ENCODE data around the gene VMP1. TPM values are rescaled to one million over a fixed set of nuclear protein-coding genes. Genes with fewer than 3 reads are reported as not detected.

VMP1 gene
- total RNA-seq, 1 experiment from 2014 or later, result 107 TPM

DNA sequence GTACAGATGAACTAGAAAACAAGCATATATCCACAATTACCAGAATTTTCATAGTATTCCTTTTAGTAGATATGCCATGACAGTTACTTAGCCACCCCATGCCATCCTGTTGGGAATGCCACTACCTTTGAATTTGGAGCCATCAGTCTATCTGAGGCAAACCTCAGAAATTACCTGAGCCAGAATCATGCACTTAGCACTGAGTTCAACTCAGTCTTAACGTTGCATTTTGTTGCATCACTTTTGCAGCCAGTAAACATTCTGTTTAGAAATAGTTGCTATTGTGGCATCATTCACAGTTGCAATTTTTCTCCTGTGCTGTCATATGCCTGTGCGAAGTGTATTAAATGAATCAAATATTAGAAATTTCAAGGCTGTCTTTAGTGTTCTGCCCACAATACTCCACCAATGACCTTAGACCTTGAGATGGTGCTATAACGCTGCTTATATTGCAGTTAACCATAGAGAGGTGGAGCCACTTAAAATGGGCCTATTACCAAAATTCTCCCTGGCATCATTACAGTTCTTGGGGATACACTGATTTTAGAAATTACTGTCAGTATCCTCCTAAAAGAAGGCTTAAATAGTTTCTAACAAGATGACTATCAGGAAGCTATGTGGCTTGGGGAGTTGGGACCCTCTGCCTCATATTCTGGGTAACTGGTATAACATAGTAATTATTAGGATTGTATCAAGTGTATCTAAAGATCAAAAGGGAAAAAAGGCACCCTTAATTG lies 11.3 kb upstream of the VMP1 start:
- DNase-seq (ENCODE audit: low spot score), result peak; percentile 16
- H3K27ac ChIP-seq (ENCODE audit: low read depth, low read length, poor library complexity, severe bottlenecking), result peak overlapping the region; percentile 66
- intact Hi-C loops (cut with micrococcal nuclease; ENCODE audit: unreplicated experiment), result no loop called here
- H3K36me3 ChIP-seq (ENCODE audit: insufficient read depth, low read length, poor library complexity, severe bottlenecking), result peaks cover 89% of the 10 kb centered on the region
- ChIA-PET POLR2A (ENCODE audit: low non-redundant PET) (no interaction called here), CTCF (interaction anchor here (0.6 kb wide), 1 partner anchor 136 kb away, joined by 3 read pairs; no protein-coding TSS in a partner anchor)
- no TSS peak for BruUV-seq (replicated peaks)
- peaks cover 5% of the 10 kb centered on the region for H3K4me1 ChIP-seq (ENCODE audit: insufficient read depth, low read length, poor library complexity, severe bottlenecking)
- H3K27me3 ChIP-seq (replicated peaks; ENCODE audit: insufficient read depth, low read depth, low read length, poor library complexity), result no peaks in the 10 kb centered on the region
- H3K9me3 ChIP-seq (ENCODE audit: low read depth, low read length, poor library complexity, severe bottlenecking), result no peaks in the 10 kb centered on the region
- no peak overlapping the region for H3K4me3 ChIP-seq (ENCODE audit: low read depth, low read length, poor library complexity, severe bottlenecking)
- no peak for TF ChIP-seq CTCF (conservative IDR thresholded peaks at IDR 0.05; ENCODE audit: low read depth, low read length)
- no peak for TF ChIP-seq EZH2 (IDR thresholded peaks at IDR 0.05; ENCODE audit: borderline replicate concordance, low read depth, low read length, poor library complexity, severe bottlenecking)

DNA sequence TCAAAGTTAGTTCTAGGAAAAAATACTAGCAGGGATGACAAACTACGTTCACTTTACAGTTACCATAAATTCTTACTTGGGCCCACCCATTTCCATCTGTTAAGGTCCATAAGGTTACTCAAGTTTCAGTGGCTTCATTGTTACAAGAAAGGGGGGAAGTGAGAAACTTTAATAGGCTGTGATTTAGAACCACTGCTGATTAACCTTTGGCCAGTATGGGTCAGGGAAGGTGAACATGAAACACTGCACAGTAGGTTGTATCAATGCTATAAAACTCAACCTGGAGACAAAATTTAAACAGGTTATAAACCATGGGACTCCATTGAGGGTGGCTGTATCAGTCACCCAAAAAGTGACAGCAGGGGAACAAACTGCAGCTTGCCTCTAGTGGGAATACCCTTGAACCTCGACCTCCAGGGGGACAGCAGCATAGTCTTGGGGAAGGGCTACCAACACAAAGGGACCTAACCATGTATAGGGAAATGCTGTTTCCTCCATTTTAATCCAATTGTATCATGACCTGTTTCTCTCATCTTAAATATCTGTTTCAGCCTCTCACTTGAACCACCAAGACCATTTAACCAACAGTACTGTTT lies 10.7 kb upstream of the VMP1 start:
- no peaks in the 10 kb centered on the region for H3K9me3 ChIP-seq (ENCODE audit: low read depth, low read length, poor library complexity, severe bottlenecking)
- peak overlapping the region; percentile 66 for H3K27ac ChIP-seq (ENCODE audit: low read depth, low read length, poor library complexity, severe bottlenecking)
- TF ChIP-seq CTCF (conservative IDR thresholded peaks at IDR 0.05; ENCODE audit: low read depth, low read length) (no peak), EZH2 (IDR thresholded peaks at IDR 0.05; ENCODE audit: borderline replicate concordance, low read depth, low read length, poor library complexity, severe bottlenecking) (no peak)
- intact Hi-C loops (cut with micrococcal nuclease; ENCODE audit: unreplicated experiment), result no loop called here
- no peak for DNase-seq (ENCODE audit: low spot score)
- ChIA-PET CTCF (interaction anchor here (0.6 kb wide), 1 partner anchor 137 kb away, joined by 3 read pairs; no protein-coding TSS in a partner anchor), POLR2A (ENCODE audit: low non-redundant PET) (no interaction called here)
- H3K4me1 ChIP-seq (ENCODE audit: insufficient read depth, low read length, poor library complexity, severe bottlenecking), result peaks cover 5% of the 10 kb centered on the region
- H3K36me3 ChIP-seq (ENCODE audit: insufficient read depth, low read length, poor library complexity, severe bottlenecking), result peaks cover 89% of the 10 kb centered on the region
- no peaks in the 10 kb centered on the region for H3K27me3 ChIP-seq (replicated peaks; ENCODE audit: insufficient read depth, low read depth, low read length, poor library complexity)
- no TSS peak for BruUV-seq (replicated peaks)
- H3K4me3 ChIP-seq (ENCODE audit: low read depth, low read length, poor library complexity, severe bottlenecking), result no peak overlapping the region

DNA sequence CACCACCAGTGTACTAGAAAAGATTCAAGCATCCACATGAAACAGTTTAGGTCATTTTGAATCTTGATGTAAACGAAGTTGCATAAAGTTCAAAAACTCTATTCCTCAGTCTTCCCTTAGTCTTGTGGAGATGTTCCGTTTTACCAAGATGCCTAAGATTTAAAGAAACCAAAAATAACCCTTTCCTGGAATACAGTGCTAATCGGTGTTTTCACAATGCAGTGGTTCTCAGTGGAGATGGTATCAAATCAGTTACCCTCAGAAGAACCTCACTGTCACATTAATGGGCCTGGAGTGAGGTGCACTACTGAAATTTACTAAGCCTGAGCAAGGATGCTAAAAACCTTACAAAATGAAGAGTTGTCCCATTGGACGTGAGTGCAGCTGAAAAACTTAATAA lies 9.3 kb upstream of the VMP1 start:
- CTCF ChIA-PET, result no interaction called here
- H3K9me3 ChIP-seq (ENCODE audit: low read depth, low read length, poor library complexity, severe bottlenecking), result no peaks in the 10 kb centered on the region
- intact Hi-C loops (cut with micrococcal nuclease; ENCODE audit: unreplicated experiment), result no loop called here
- POLR2A ChIA-PET (ENCODE audit: low non-redundant PET), result no interaction called here
- no peak overlapping the region for H3K27ac ChIP-seq (ENCODE audit: low read depth, low read length, poor library complexity, severe bottlenecking)
- H3K36me3 ChIP-seq (ENCODE audit: insufficient read depth, low read length, poor library complexity, severe bottlenecking), result peaks cover 79% of the 10 kb centered on the region
- no peak overlapping the region for H3K4me3 ChIP-seq (ENCODE audit: low read depth, low read length, poor library complexity, severe bottlenecking)
- H3K4me1 ChIP-seq (ENCODE audit: insufficient read depth, low read length, poor library complexity, severe bottlenecking), result peaks cover 5% of the 10 kb centered on the region
- no peak for DNase-seq (ENCODE audit: low spot score)
- no TSS peak for BruUV-seq (replicated peaks)
- no peaks in the 10 kb centered on the region for H3K27me3 ChIP-seq (replicated peaks; ENCODE audit: insufficient read depth, low read depth, low read length, poor library complexity)
- TF ChIP-seq CTCF (conservative IDR thresholded peaks at IDR 0.05; ENCODE audit: low read depth, low read length), result no peak
- TF ChIP-seq EZH2 (IDR thresholded peaks at IDR 0.05; ENCODE audit: borderline replicate concordance, low read depth, low read length, poor library complexity, severe bottlenecking), result no peak

Measured in A673 (cell line).